Loucy (cell line): ENCODE data around the gene BTBD19.

Source experiments
- CTCF ChIP-seq: fragments of 200-600 bp; sonication (generic); conservative IDR thresholded peaks from 2 replicates; pipeline ENCODE4 v1.5.1; 2014; ENCODE audit warnings: mild to moderate bottlenecking, antibody characterized with exemption, low read length
- EZH2phosphoT487 ChIP-seq: fragments of 200-600 bp; IDR thresholded peaks from 2 replicates; pipeline ENCODE4 v1.6.1; 2018; ENCODE audit warnings: antibody characterized with exemption, mild to moderate bottlenecking, moderate library complexity, borderline replicate concordance

GRCh38 chr1:44849575-44850132 lies 41.3 kb downstream of the BTBD19 start:
- TF ChIP-seq CTCF (no peak), EZH2phosphoT487 (no peak)
